ENCODE measurements around the gene CLIP4. TPM values are rescaled to one million over a fixed set of nuclear protein-coding genes. Genes with fewer than 3 reads are reported as not detected.

Gene CLIP4
- total and polyA plus RNA-seq, 4 donors: 15.1 to 30.1 (median 23.1) TPM

GRCh38 chr2:29159125-29159524 is 43.9 kb downstream of the CLIP4 start:
- ATAC-seq (ENCODE audit: insufficient read depth, low FRiP score): no peak

GRCh38 chr2:29160184-29160583 is 45.0 kb downstream of the CLIP4 start:
- Histone ChIP-seq H3K27ac (ENCODE audit: low read depth in 1 of 2, low read length in 1 of 2) (no peak overlapping the region), H3K9ac (ENCODE audit: insufficient read depth in 1 of 2, low read length in 2 of 2) (no peak overlapping the region), H3K9me3 (ENCODE audit: control insufficient read depth in 4 of 4, insufficient read depth in 3 of 4, low read length in 3 of 4) (no peaks in the 10 kb centered on the region), H3K4me3 (no peak overlapping the region), H3K4me1 (ENCODE audit: control insufficient read depth in 5 of 5, insufficient read depth in 5 of 5, low read length in 5 of 5) (no peaks in the 10 kb centered on the region), H3K27me3 (ENCODE audit: control insufficient read depth in 3 of 3, insufficient read depth in 3 of 3, low read length in 2 of 3) (no peaks in the 10 kb centered on the region), H3K36me3 (ENCODE audit: control insufficient read depth in 4 of 4, insufficient read depth in 4 of 4, low read length in 4 of 4) (peaks cover 0 to 15% (median 2%) of the 10 kb centered on the region in 4 donors)
- 68 to 90% methylated on average over 5 of the region's 5 CpGs for WGBS, 2 donors
- ATAC-seq (ENCODE audit: insufficient read depth, low FRiP score) (no peak), DNase-seq (no peak)
- no peak for TF ChIP-seq CTCF (IDR thresholded peaks at IDR 0.05; ENCODE audit: control extremely low read depth, extremely low read depth)

More at GRCh38 chr2:29159125-29159524, 43.9 kb downstream of the CLIP4 start:
- DNase-seq: peak in 2 of 3 donors; percentile 7 to 13
- H3K36me3 ChIP-seq (ENCODE audit: control insufficient read depth in 4 of 4, insufficient read depth in 4 of 4, low read length in 4 of 4): peaks cover 0 to 15% (median 3%) of the 10 kb centered on the region in 4 donors
- TF ChIP-seq CTCF (IDR thresholded peaks at IDR 0.05; ENCODE audit: control extremely low read depth, extremely low read depth): no peak
- no peaks in the 10 kb centered on the region for H3K27me3 ChIP-seq (ENCODE audit: control insufficient read depth in 3 of 3, insufficient read depth in 3 of 3, low read length in 2 of 3)
- H3K9me3 ChIP-seq (ENCODE audit: control insufficient read depth in 4 of 4, insufficient read depth in 3 of 4, low read length in 3 of 4): no peaks in the 10 kb centered on the region
- H3K27ac ChIP-seq (ENCODE audit: low read depth in 1 of 2, low read length in 1 of 2): no peak overlapping the region
- no peak overlapping the region for H3K9ac ChIP-seq (ENCODE audit: insufficient read depth in 1 of 2, low read length in 2 of 2)
- WGBS, 2 donors: 46 to 98% methylated on average over 1 of the region's 1 CpG
- H3K4me1 ChIP-seq (ENCODE audit: control insufficient read depth in 5 of 5, insufficient read depth in 5 of 5, low read length in 5 of 5): no peaks in the 10 kb centered on the region
- no peak overlapping the region for H3K4me3 ChIP-seq

GRCh38 chr2:29162204-29162928 is 47.2 kb downstream of the CLIP4 start:
- Histone ChIP-seq H3K4me3 (no peak overlapping the region), H3K4me1 (ENCODE audit: control insufficient read depth in 5 of 5, insufficient read depth in 5 of 5, low read length in 5 of 5) (no peaks in the 10 kb centered on the region), H3K27me3 (ENCODE audit: control insufficient read depth in 3 of 3, insufficient read depth in 3 of 3, low read length in 2 of 3) (no peaks in the 10 kb centered on the region), H3K9me3 (ENCODE audit: control insufficient read depth in 4 of 4, insufficient read depth in 3 of 4, low read length in 3 of 4) (no peaks in the 10 kb centered on the region), H3K9ac (ENCODE audit: insufficient read depth in 1 of 2, low read length in 2 of 2) (no peak overlapping the region), H3K27ac (ENCODE audit: low read depth in 1 of 2, low read length in 1 of 2) (no peak overlapping the region), H3K36me3 (ENCODE audit: control insufficient read depth in 4 of 4, insufficient read depth in 4 of 4, low read length in 4 of 4) (peaks cover 0 to 15% (median under 1%) of the 10 kb centered on the region in 4 donors)
- ATAC-seq (ENCODE audit: insufficient read depth, low FRiP score) (no peak), DNase-seq (no peak)
- no peak for TF ChIP-seq CTCF (IDR thresholded peaks at IDR 0.05; ENCODE audit: control extremely low read depth, extremely low read depth)
- 83 to 88% methylated on average over 1 of the region's 1 CpG for WGBS, 2 donors
